Breast epithelium (tissue), 3 donors: ENCODE data around the gene CDC42SE2.

Experiments used
- CTCF ChIP-seq, 3 donors: fragments of 450-650 bp; IDR thresholded peaks; one replicate each; pipeline ENCODE4 v1.5.1; 2016 to 2017; ENCODE audit warnings: antibody characterized with exemption in 3 of 3, mild to moderate bottlenecking in 3 of 3, moderate library complexity in 3 of 3
- POLR2A ChIP-seq: fragments of 450-650 bp; IDR thresholded peaks from one replicate; pipeline ENCODE4 v1.6.1; 2016; ENCODE audit warnings: antibody characterized with exemption, mild to moderate bottlenecking, moderate library complexity
- POLR2AphosphoS5 ChIP-seq, 3 donors: sonication (generic); formaldehyde crosslinking; IDR thresholded peaks; one replicate each; pipeline ENCODE4 v1.6.1; 2017; ENCODE audit warnings: antibody characterized with exemption in 3 of 3

- TF ChIP-seq CTCF (IDR thresholded peaks at IDR 0.05), result no peak
- no peak for TF ChIP-seq POLR2AphosphoS5 (IDR thresholded peaks at IDR 0.05)
- TF ChIP-seq POLR2A, result no peak
Measured at GRCh38 chr5:131384616-131385214, 120.9 kb downstream of the CDC42SE2 start.
